ENCODE results near the gene PGD. TPM values are rescaled to one million over a fixed set of nuclear protein-coding genes. Genes with fewer than 3 reads are reported as not detected.

The PGD gene
- total and polyA plus RNA-seq, 2 experiments from 2014 or later, result 174 to 305 TPM

- TF ChIP-seq, protein P1, sequence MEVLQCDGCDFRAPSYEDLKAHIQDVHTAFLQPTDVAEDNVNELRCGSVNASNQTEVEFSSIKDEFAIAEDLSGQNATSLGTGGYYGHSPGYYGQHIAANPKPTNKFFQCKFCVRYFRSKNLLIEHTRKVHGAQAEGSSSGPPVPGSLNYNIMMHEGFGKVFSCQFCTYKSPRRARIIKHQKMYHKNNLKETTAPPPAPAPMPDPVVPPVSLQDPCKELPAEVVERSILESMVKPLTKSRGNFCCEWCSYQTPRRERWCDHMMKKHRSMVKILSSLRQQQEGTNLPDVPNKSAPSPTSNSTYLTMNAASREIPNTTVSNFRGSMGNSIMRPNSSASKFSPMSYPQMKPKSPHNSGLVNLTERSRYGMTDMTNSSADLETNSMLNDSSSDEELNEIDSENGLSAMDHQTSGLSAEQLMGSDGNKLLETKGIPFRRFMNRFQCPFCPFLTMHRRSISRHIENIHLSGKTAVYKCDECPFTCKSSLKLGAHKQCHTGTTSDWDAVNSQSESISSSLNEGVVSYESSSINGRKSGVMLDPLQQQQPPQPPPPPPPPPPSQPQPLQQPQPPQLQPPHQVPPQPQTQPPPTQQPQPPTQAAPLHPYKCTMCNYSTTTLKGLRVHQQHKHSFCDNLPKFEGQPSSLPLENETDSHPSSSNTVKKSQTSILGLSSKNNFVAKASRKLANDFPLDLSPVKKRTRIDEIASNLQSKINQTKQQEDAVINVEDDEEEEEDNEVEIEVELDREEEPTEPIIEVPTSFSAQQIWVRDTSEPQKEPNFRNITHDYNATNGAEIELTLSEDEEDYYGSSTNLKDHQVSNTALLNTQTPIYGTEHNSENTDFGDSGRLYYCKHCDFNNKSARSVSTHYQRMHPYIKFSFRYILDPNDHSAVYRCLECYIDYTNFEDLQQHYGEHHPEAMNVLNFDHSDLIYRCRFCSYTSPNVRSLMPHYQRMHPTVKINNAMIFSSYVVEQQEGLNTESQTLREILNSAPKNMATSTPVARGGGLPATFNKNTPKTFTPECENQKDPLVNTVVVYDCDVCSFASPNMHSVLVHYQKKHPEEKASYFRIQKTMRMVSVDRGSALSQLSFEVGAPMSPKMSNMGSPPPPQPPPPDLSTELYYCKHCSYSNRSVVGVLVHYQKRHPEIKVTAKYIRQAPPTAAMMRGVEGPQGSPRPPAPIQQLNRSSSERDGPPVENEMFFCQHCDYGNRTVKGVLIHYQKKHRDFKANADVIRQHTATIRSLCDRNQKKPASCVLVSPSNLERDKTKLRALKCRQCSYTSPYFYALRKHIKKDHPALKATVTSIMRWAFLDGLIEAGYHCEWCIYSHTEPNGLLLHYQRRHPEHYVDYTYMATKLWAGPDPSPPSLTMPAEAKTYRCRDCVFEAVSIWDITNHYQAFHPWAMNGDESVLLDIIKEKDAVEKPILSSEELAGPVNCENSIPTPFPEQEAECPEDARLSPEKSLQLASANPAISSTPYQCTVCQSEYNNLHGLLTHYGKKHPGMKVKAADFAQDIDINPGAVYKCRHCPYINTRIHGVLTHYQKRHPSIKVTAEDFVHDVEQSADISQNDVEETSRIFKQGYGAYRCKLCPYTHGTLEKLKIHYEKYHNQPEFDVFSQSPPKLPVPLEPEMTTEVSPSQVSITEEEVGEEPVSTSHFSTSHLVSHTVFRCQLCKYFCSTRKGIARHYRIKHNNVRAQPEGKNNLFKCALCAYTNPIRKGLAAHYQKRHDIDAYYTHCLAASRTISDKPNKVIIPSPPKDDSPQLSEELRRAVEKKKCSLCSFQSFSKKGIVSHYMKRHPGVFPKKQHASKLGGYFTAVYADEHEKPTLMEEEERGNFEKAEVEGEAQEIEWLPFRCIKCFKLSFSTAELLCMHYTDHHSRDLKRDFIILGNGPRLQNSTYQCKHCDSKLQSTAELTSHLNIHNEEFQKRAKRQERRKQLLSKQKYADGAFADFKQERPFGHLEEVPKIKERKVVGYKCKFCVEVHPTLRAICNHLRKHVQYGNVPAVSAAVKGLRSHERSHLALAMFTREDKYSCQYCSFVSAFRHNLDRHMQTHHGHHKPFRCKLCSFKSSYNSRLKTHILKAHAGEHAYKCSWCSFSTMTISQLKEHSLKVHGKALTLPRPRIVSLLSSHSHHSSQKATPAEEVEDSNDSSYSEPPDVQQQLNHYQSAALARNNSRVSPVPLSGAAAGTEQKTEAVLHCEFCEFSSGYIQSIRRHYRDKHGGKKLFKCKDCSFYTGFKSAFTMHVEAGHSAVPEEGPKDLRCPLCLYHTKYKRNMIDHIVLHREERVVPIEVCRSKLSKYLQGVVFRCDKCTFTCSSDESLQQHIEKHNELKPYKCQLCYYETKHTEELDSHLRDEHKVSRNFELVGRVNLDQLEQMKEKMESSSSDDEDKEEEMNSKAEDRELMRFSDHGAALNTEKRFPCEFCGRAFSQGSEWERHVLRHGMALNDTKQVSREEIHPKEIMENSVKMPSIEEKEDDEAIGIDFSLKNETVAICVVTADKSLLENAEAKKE (CRISPR knock-in tag; IDR thresholded peaks at IDR 0.05), result no peak
- TF ChIP-seq CREB1 (CRISPR knock-in tag; IDR thresholded peaks at IDR 0.05; ENCODE audit: low read depth) (no peak), ZNF331 (CRISPR knock-in tag; IDR thresholded peaks at IDR 0.05; ENCODE audit: low read depth) (no peak), JUNB (IDR thresholded peaks at IDR 0.05; ENCODE audit: unreplicated experiment) (no peak)
Observed at GRCh38 chr1:10444795-10445397, 46.0 kb downstream of the PGD start (continued).

DNA sequence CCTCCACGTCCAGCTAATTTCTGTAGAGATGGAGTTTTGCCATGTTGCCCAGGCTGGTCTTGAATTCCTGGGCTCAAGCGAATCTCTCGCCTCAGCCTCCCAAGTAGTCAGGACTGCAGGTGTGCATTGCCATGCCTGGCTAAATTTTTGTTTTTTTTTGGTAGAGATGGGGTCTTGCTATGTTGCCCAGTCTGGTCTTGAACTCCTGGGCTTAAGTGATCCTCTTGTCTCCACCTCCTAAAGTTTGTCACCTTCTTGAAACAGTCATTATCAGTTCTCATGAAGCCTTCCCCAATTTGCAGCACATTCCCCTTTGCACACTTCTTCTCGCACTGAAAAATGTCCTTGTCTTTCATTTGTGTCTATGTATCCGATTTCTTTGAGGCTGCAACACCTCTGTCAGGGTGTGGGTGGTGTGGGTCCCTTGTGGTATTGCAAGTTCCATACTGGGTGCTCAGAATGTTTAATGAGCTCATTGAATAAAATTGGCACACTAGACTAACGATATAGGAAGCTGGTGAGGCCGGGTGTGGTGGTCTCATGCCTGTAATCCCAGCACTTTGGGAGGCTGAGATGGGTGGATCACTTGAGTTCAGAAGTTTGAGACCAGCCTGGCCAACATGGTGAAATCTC, 48.0 kb downstream of the PGD start:
- no peak for DNase-seq (ENCODE audit: low spot score)
- Histone ChIP-seq H3F3A (replicated peaks; ENCODE audit: low read depth) (0 out of 2 replicates have a peak, but pooled peaks cover 3% of the 10 kb centered on the region), H3K4me2 (no peak overlapping the region), H2AFZ (no peak overlapping the region), H3K4me1 (ENCODE audit: insufficient read depth) (peaks cover 19% of the 10 kb centered on the region), H3K27ac (ENCODE audit: low read depth) (no peak overlapping the region), H3K9me2 (ENCODE audit: insufficient read depth) (no peaks in the 10 kb centered on the region), H3K27me3 (ENCODE audit: insufficient read depth) (no peaks in the 10 kb centered on the region), H3K4me3 (no peak overlapping the region), H3K36me3 (ENCODE audit: insufficient read depth) (no peaks in the 10 kb centered on the region), H3K79me2 (replicated peaks; ENCODE audit: insufficient read depth) (no peaks in the 10 kb centered on the region), H4K20me1 (replicated peaks; ENCODE audit: insufficient read depth) (no peaks in the 10 kb centered on the region)
- no peak for TF ChIP-seq ZNF114 (CRISPR knock-in tag; IDR thresholded peaks at IDR 0.05)
- no peaks in the 10 kb centered on the region for H3K9me3 Mint-ChIP-seq
- no peak overlapping the region for H3K4me3 Mint-ChIP-seq
- H3K27me3 Mint-ChIP-seq (ENCODE audit: insufficient read depth, low read depth, poor library complexity), result no peaks in the 10 kb centered on the region
- no peak overlapping the region for H3K27ac Mint-ChIP-seq
- peaks cover 24% of the 10 kb centered on the region for H3K4me1 Mint-ChIP-seq
- H3K36me3 Mint-ChIP-seq (ENCODE audit: low read depth), result 0 out of 3 replicates have a peak, but pooled peaks cover 5% of the 10 kb centered on the region
- ATAC-seq, result no peak

Measured in GM23338 (cell line).